GM13977 (cell line): Measurements from ENCODE around the gene GRN.

ENCODE experiments used
- DNase-seq: peaks from one replicate; pipeline ENCODE4 v3.0.0; 2012; ENCODE audit warnings: low spot score
- in situ Hi-C: fragments of 300-500 bp; cut with MboI; formaldehyde crosslinking; loops from one replicate; pipeline ENCODE4 v1.12.0; 2022; ENCODE audit warnings: low sequenced_read_pairs, low pct_unique_long_range_greater_than_20kb, mixed read lengths, inconsistent platforms; ENCODE audit not compliant: unreplicated experiment
- TF ChIP-seq, protein P1 (sequence below): IDR thresholded peaks from 2 replicates; pipeline ENCODE4 v1.5.1; 2012; ENCODE audit warnings: mild to moderate bottlenecking, control low read depth; ENCODE audit not compliant: insufficient read depth; ENCODE audit errors: extremely low read depth, missing control alignments

Gene GRN

DNA sequence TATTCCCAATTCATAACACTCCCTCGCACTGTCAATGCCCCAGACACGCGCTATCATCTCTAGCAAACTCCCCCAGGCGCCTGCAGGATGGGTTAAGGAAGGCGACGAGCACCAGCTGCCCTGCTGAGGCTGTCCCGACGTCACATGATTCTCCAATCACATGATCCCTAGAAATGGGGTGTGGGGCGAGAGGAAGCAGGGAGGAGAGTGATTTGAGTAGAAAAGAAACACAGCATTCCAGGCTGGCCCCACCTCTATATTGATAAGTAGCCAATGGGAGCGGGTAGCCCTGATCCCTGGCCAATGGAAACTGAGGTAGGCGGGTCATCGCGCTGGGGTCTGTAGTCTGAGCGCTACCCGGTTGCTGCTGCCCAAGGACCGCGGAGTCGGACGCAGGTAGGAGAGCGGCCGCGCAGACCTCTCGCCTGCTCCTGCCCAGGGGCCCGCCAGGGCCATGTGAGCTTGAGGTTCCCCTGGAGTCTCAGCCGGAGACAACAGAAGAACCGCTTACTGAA, at the start of gene GRN:
Gene GRN (plus strand): TSS at position 364 of the 515 bp plus-strand sequence. CDS start 3,863 bp downstream, outside the sequence.
- DNase-seq = peak; percentile 95
- in situ Hi-C loops = no loop called here
- TF ChIP-seq, protein P1, sequence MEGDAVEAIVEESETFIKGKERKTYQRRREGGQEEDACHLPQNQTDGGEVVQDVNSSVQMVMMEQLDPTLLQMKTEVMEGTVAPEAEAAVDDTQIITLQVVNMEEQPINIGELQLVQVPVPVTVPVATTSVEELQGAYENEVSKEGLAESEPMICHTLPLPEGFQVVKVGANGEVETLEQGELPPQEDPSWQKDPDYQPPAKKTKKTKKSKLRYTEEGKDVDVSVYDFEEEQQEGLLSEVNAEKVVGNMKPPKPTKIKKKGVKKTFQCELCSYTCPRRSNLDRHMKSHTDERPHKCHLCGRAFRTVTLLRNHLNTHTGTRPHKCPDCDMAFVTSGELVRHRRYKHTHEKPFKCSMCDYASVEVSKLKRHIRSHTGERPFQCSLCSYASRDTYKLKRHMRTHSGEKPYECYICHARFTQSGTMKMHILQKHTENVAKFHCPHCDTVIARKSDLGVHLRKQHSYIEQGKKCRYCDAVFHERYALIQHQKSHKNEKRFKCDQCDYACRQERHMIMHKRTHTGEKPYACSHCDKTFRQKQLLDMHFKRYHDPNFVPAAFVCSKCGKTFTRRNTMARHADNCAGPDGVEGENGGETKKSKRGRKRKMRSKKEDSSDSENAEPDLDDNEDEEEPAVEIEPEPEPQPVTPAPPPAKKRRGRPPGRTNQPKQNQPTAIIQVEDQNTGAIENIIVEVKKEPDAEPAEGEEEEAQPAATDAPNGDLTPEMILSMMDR = no peak

DNA sequence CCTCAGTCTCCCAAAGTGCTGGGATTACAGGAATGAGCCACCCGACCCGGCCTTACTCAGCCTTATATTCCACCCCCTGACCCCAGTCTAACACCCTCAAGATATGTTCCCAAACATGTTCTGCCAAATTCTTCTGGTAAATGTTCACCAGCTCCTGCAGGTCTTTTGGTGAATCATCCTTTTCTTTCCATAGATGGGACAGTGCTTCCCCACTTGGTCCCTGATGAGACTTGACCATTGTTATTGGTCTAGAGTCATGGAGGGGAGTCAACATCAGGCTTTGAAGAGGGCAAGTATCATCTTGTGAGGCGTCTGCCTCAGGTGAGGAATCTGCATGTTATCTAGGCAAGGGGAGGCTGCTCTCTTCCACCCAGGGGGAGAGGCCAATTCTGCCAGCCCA, 47.1 kb upstream of the GRN start:
- DNase-seq = no peak
- in situ Hi-C loops = no loop called here
- TF ChIP-seq, protein P1 = no peak

DNA sequence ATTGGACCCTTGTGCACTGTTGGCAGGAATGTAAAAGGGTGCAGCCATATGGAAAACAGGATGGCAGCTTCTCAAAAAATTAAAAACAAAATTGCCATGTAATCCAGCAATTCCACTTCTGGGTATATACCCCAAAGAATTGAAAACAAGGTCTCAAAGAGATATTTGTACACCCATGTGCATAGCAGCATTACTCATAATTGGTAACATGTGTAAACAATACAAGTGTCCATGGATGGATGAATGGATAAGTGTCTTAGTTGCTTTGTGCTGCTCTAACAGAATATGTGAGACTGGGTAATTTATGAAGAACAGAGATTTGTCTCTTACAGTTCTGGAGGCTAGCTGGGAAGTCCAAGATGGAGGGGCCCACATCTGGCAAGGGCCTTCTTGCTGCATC, 40.5 kb upstream of the GRN start:
- DNase-seq = no peak
- in situ Hi-C loops = no loop called here
- TF ChIP-seq, protein P1 = no peak

DNA sequence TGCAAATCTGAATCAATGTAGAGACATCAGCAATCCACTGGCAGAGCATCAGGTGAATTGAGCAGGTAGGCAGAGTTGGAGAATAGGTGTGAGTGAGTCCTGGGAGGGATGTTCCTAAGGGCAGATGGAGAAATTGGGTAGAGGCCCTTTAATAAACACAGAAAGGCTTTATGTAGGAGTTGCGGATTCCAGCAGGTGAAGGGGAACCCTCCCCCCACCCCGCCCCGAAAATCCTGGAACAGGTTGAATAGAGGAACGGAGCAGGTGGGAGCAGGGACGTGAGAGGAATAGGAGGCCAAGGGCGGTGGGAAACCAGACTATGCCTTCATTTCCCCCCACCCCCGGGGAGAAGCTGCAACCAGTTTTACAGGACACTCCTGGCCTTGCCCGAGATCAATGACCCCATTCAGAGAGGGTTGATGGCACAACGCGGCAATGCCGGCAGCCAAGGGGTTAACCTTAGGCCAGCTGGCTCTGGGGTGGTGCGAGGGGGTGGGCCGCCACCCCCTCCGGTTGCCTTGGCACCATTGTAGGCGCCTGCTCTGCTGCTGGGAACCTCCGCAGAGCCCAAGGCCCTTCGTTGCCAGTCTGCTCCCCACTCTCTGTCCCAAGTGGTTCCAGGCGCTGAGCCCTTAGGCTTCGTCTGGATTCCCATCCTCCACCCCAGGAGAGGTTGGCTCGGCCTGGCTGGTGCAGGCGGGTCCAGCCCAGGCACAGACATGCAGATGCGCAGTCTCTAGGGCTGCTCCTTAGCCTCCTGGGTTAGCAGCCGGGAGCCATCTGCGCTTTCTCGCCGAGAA, 37.5 kb upstream of the GRN start:
- DNase-seq = no peak
- TF ChIP-seq, protein P1 = no peak
- in situ Hi-C loops = no loop called here

- TF ChIP-seq, protein P1 = no peak
- DNase-seq = peak; percentile 93
- in situ Hi-C loops = no loop called here
These were observed 36.7 kb upstream of the GRN start, which contains the start of gene RUNDC3A for GRCh38 chr17:44308320-44308818. Gene RUNDC3A, plus strand, starts transcription at chr17:44308601. Its CDS starts 232 bp downstream, at chr17:44308833.

- in situ Hi-C loops = no loop called here
- no peak for DNase-seq
- TF ChIP-seq, protein P1 = no peak
These were observed 36.2 kb upstream of the GRN start for GRCh38 chr17:44308865-44309264.
